GOT3 (cell line): ENCODE data around the gene USH1C.

ENCODE experiments used
- DNase-seq: peaks from one replicate; lab custom pipeline; 2025; ENCODE audit warnings: mixed read lengths; lab: John Stamatoyannopoulos, UW

The USH1C gene

DNA sequence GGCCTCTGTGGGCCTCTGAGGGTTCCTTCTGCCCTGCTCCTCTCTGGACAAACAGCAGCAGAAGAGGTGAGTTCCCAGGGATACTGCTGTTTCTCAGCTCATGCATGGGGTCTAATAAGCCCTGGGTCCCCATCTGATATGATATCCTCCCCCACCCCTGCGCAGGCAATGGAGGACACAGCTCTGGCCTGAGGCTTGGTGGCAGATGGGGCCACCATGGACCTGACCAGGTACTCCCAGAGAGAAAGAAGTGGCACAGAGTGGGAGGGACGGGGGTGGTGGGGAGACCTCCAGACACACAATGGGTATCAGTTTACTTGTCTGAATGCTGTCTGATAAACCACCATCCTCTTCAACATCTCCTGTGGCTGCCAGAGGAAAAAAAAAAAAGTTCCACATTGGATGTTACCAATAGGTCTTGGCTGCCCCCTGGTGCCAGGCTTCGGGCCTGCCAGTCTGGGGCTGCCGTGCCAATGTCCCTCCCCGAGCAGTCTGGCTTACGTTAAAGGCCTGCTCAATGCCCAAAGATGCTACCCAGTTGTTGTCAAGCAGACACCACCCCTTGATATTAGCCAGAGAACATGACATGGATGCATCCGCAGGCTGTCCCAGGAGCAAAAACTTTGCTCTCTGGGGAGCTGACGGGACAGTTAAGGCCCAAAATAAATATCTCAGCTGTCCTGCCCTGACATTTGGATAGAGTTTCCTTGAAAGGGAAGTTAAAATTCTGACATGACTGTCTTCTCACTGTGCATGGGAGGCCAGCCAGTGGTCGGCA, 39.7 kb downstream of the USH1C start:
- no peak for DNase-seq

DNA sequence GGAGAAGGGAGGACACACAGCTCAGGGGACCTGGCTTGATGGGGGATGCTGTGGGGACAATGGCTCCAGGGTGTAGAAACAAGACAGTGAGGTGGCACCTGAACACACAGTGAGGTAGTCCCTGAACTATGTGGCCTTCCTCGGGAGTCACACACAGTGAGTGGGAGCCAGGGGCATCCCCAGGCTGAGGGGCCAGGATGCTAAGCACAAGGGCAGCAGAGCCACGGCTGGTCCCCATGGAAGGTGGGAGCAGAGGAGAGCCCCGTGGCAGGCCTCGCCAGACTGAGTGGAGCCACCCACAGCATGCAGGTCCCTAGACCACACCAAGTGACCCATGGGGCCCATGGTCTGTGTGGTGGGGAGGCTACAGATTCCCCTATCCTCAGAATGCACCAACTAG, 41.6 kb downstream of the USH1C start:
- DNase-seq = no peak

DNA sequence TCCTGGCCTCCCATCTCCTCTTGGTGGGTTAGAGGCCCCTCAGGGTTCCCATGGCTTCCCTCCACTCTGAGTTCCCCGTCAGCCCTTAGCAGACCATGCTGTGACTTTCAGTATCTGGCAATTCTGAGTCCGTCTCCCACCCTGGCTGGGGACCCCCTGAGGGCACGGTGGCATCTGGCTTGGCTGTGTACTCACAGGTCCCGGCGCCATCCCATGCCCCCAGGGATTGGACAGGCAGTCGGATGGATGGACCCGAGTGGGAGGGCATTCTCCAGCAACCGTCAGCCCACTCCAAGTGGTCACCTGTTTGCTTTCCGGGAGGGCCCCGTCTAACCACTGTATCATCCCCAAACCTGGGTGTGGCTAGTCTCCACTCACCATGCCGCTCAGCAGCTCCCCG, 43.5 kb downstream of the USH1C start:
- no peak for DNase-seq

DNA sequence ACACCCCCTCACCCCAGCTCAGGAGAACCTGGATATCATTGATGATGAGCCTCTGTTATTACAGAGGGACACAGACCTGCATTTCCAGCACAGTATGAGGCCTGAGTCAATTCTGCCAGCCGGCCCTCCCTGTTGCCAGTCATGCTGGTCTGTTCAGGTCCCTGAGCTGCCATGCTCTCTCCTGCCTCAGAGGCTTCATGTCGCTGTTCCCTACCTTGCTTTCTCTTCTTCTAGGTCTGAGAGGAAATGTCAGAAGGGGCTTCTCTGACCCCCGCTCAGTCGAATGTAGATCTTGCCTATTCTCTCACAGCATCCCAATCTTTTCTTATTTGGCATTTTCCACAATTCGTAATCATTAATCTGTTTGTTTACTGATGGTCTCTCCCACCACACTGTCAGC, 45.7 kb downstream of the USH1C start:
- DNase-seq = no peak

DNA sequence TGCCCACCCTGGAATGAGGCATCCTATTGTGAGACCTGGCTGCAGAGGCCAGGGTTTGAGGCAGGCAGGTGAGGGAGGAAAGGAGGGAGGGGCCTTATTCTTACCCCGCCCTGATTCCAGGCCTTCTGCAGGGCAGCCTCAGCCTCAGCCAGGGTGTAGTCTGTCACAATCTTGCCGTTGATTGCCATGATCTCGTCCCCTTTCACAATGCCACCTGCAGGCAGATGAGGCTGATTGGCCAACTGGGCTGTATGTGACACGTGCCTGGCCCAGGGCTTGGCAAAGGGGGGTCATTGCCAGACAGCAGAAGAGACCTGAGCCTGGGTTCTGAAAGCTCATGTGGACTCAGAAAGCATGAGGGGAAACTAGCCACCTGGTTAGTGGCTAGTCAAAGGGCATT, 46.2 kb downstream of the USH1C start:
- no peak for DNase-seq

DNA sequence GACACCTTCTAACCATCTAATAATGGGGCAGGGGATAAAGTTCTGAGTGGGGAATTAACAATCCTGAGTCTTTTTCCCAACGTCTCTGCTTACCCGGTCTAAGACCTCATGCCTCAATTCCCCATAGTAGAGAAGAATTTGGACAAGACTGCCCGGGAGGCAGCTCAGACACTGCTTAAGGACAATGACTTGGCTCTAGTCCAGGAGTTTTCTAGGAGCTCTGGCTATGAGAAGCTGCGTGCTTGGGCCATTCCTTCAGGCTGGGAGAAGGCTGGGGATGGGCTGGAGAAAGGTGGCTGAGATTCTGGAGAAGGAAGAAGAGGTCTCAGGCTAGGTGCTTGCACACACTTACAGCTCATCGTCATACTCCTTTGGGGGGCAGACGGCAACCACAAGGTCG, 47.8 kb downstream of the USH1C start:
- no peak for DNase-seq

DNA sequence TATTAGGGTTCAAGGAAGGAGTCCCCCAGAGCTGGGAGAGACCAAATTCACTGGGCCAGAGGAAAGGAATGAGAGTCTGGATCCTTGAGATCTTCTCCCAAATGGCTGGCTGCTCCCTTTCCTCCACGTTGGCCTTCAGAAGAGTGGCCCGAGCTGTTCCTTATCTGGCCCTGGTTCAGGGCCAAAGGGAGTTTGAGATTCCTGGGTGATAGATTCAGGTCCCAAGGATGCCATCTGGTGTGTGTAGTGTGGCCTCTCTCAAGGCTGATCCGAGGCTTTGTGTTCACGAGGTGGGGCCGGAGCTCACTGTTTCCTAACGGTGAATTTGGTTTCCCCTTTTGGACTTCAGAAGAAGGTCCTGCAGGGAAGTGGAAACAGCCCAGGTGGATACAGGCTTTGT, 50.2 kb downstream of the USH1C start:
- no peak for DNase-seq

DNA sequence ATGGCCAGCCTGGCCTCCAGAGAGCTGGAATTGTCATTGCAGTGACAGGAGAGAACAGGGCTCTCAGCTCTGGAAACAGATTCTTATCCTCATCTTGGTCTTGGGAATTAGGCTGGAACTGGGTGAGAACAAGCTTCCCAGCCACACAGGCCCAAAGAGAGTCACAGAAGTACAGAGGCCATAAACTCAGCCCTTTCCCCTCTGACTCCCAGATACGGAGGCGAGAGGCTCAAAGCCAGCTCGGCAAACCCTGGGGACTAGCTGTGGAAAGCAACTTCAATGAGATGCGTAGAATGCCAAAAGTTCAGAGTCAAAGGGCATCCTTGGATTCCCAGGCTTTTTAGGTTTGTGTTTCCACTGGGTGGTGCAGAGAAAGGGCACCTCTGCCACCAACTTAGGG, 53.3 kb downstream of the USH1C start:
- DNase-seq = no peak

DNA sequence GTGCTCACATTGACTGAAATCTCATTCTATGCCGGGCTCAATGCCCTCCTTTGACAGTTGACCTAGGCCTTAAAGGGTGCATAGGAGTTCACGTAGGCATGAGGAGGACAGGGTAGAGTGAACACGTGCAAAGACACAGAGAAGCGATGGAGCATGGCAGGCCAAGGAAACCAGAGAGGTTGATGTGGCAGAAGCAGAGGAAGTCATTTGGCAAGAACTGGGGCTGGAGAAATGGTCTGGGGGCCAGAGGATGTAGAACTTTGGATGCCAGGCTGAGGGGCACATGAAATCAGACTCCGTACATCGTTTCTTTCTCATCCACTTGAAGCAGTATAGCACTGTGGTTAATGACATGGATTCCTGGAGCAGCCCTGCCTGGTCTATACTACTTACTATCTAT, 54.0 kb downstream of the USH1C start:
- DNase-seq = no peak

DNA sequence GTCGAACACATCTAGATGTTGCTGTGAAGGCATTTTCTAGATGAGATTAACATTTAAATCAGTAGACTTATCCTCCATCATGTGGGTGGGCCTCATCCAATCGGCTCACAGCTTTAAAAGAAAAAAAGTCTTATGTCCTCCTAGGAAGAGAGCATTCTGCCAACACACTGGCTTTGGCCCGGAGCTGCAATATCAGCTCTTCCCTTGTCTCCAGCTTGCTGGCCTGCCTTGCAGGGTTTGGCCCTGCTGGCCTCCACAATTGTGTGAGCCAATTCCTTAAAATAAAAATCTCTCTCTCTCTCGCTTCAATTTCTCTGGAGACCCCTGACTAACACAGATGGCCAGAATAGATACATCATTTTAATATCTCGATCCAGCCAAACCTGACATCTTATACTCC, 54.5 kb downstream of the USH1C start:
- DNase-seq = no peak

DNA sequence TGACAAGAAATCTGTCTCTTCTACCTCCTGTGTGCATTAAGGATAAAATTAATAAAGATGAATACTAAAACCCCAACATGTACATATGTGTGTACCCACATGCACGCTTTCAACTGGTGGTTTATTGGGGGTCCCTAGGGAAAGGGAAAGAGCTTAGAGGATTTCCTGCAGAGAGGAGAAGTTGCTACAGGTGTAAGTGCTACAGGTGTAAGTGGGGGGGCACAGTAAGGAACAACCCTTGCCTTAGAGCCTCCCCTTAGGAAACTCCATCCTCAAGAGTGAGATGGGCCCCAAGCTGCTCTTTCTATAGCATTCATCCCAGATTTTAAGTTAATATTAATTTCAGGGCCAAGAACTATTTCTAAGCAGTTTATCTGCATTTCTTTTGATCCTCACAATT, 55.7 kb downstream of the USH1C start:
- no peak for DNase-seq

DNA sequence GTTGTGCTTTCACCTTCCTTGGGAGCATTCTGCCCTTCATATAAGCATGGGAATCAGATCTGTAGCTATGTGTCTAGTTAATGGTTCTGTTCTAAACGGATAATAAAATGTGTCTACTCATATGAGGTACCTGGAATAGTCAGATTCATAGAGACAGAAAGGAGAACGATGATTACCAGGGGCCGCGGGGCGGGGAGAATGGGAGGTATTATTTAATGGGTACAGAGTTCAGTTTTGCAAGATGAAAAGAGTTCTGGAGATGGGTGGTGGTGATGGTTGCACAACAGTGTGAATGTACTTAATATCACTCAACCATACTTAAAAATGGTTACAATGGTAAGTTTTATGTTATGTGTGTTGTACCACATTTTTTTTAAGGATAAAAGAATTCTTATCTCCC, 57.6 kb downstream of the USH1C start:
- no peak for DNase-seq

DNA sequence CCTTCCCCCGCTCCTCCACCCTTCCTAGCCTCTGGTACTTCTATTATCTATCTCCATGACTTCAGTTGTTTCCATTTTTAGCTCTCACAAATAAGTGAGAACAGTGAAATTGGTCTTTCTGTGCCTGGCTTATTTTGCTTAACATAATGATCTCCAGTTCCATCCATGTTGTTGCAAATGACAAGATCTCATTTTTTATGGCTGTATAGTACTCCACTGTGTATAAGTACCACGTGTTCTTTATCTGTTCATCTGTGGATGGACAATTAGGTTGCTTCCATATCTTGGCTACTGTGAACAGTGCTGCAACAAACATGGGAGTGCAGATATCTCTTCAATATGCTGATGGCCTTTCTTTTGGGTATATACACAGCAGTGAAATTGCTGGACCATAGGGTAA, 60.7 kb downstream of the USH1C start:
- no peak for DNase-seq

DNA sequence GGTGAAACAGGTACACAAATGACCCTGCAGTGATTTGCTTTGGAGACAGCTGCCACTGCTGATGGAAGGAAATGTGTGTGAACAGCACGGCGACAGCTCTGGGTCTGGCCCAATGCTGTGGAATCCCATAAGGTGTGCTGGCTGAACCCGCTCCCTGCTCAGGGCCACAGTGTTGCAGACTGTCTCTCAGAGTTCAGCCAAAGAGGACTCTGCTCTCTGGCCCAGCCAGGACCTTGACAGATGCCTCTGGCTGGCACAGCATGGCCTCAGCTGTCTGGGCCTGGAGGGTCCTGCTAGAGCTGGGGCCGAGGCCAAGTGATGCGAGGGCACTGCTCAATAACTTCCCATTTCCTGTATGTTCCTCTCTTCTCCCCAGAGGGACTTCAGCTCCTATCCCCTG, 62.3 kb downstream of the USH1C start:
- DNase-seq = no peak

DNA sequence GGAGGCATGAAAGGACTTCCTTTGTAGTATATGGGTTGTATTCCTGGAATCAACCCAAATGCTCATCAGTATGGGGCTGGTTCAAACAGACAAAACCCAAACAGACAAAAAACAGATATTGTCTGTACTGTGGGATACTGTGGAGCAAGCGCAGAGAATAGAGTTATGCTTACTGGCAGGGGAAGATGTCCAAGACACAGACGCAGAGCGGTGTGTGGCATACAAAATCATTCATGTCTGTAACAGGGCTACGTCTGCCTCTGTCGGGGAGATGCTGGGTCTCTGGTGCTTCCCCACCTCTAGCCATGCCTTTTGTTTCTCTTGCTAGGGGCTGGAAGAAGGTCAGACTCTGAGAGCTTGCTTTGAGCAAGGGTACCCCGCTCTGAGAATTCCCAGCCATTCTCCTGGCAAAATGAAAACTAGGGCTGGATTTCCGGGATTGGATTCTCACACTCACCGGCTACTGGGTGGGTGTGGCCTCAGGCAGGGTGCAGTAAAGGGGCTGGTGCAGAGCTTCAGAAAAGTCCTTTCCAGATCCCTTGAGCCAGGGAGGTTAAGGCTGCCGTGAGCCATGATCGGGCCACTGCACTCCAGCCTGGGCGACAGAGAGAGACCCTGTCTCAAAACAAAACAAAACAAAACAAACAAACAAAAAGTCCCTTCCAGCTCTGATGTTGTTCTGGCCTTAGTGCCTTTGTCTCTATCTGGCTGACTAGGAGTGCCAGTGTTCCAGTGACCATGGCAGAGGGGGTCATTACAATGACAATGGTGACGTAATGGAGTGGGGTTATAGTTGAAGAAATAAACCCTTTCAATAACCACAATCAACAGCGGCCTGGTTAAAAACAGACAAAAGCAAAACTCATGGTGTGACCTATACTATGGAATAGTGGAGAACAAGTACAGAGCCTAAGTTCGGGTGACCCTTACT, 64.7 kb downstream of the USH1C start:
- no peak for DNase-seq

DNA sequence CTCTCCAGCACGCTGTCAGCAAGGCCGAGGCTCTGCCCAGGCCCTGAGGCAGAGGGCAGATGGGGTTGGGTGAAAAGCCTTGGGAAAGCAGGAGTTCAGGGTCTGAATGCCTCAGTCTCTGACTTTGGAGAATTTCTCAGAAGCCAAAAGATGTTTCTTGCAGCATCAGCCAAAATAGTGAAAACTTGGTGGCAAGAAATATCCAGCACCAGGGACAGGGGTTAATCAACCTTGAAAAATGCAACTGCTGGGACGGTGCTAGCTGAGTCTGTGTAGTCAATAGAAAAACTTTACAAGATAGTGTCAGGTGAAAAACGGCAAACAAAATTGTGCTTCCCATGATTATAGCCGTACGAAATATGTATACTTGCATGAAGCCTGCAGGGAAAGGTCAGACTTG, 66.1 kb downstream of the USH1C start:
- no peak for DNase-seq

DNA sequence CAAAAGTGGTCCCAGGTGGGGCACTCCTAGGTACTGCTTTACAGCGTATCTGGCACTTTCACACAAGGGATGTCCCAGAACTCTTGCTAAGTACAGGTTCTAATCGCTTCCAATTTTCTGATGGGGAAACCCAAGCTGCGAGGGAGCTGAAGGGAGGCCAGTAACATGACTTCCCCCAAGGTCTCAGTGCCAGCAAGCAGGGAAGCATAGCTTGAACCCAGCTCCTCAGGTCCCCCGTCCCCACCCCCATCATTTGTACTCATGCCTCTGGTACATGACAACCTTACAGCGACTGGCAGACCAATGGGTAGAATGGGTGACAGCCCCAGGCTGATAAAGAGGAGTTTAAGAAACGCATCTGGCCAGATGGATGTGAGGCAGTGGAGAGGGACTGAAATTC, 66.9 kb downstream of the USH1C start:
- DNase-seq = no peak

DNA sequence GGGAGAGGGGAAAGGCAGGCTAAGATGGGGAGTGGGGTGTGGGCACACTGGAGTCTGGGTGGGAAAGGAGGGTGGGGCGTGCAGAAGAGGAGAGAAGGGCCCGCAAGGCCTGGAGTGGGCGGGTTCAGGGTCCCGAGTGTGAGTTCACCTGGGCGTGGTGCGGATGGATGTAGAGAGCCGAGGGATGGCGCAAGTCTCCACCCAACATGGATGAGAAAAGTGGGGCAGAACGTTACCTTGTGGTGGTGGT, 67.2 kb downstream of the USH1C start:
- no peak for DNase-seq

DNA sequence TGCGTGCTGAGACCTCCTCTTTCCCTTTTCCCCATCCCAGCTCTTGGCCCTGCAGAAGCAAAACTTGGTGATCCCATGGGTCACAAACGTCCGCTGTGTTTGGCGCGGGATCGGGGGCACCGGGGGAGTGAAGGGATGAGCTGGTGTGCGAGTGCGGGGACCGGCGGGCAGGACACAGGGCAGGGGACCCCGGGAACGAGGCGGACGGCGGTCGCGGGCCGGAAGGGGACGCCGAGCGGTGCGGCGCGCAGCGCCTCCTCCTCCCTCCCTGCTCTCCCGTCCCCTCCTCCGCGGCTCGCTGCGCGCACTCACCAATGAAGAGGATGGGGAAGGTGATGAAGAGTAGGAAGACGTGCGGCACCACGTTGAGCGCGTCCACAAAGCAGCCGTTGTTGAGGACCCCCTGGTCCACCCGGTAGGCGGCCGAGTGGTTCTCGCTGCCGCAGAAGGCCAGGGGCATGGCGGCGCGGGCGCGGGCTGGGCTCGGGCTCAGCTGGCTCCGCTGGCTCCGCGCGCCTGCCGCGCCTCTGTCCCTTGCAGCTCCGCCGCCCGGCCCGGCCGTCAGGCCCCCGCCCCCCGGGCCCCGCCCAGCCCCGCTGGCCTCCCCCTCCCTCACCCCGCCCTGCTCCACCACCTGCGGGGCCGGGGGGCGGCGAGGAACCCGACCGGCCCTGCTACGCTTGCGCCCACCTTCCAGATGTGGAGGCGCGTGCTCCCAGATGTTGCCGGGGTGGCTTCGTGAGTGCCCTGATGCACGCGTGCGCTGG, 67.7 kb downstream of the USH1C start, which contains the start of gene ABCC8:
Gene ABCC8, minus strand, starts transcription at position 529 of the 767 bp plus-strand sequence. Its CDS starts 69 bp downstream, at position 460.
- no peak for DNase-seq

DNA sequence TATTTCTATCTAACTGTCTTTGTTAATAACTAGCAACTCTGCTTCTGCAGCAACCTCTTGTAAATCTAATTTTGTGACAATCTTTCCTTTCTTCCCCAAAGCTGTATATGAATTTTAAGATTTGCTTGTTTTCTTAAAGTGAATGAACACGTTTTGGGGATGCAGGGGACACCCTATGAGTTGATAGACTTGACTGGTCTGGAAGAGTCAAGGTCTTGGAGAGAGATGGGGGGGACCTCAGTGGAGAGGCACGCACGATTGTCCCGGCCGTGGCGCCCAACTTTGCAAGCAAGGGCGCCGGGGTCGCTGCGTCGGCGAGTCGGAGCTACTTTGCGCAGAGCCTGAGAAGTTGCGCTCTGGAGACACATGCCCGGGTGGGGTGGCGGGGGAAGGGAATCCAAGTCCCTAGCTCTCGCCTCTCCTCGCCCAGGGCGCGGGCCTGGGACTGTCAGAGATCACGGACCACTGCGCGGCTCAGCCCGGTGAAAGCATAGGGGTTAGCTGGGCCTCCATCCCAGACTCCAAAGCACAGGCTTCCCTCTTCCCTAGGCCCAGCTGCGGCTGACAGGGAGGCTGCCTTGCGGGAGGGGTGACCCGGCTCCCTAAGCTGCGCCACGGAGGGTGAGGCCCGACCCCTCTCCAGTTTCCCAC, 68.4 kb downstream of the USH1C start:
- DNase-seq = no peak

DNA sequence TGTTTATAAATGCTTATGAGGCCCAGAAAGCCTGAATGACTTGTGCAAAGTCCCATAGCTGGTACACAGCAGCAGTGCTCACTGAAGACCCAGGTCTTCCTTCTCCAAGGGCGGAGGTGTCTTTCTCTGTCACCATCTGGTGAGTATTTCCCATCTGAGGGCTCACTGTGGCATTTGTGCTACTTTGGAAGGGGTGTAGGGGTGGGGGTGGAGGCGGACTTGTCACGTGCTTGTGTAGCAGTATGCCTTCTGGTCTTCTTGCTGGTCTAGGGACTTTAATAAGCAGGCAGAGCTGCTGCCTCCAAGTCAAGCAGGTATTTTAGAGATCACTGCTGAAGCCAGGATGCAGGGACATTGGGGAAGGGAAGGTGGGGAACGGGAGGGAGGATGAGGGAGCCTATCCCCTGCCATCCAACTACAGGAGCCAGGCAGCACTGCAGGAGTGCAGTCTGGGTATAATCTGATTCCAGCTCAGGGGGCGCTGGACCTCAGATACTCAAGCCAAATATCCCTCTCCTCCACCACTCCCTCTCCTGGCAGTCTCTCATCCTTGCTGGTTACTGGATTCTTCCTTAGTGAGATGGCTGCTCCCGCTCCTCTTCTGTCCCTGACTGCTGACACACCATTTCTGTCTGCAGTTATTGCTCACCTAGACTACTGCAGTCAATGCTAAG, 71.0 kb downstream of the USH1C start:
- no peak for DNase-seq

DNA sequence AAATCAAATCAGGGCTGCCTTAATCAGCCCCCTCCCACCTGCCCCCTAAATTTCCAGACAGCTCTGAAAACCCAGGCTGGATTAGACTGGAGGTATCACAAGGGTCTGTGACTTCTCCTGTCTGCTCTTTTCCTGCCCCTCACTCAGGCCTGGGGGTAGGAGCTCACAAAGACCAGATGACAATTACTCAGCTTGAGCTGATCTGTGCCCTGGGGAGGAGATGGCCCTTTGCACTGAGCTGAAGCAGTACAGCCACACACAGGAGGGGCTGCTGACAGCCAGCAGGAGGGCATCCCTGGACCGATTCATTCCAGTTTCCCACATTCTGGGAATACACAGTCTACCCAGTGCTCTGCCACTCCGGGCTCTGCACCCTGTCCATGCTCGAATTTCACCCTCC, 71.7 kb downstream of the USH1C start:
- no peak for DNase-seq
